Hepatic stellate cell (primary cell): ENCODE measurements around the gene PTPN2.
"Not testable (repeated sequence)": the region's sequence is repeated elsewhere in the genome, so short reads cannot be mapped to it uniquely, and the experiment has no call there.

Experiments
- DNase-seq: peaks from one replicate; pipeline ENCODE4 v3.0.0; 2011; ENCODE audit warnings: low spot score

The PTPN2 gene

DNA sequence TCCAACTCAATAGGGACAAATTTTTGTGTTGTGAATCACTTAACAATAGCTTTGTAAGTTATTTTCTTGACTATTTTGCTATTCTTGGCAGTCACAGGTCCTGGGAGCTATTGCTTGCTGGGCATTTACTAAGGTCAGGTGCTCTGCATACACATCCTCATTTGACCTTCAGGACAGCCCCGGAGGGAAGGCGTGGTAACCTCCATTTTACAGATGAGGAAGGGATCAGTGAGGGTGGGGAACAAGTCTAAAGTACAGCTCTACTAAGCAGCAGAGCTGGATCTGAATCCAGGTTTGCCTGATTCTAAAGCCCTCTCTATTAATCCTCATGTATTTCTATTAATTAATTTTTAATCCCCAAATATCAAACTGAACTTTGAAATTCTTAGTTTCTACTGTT, 58.8 kb downstream of the PTPN2 start:
- no peak for DNase-seq

DNA sequence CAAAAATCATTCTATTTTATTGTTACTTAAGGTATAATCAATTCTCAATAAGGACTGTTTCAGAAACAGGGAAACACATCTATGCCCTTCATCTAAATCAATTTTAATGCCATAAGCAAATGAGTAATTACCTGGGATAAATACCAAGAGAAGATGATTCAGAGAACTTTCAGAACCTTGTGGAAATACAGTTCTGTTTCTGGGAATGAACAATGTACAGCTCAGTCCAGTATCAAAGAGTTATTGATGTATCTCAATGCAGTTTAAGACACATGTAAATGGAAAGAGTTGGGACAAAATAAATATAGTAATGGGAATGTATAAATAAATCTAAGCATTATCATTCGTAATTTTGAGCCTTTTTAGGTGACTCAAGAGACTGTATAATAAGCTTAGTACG, 60.1 kb downstream of the PTPN2 start:
- no peak for DNase-seq

DNA sequence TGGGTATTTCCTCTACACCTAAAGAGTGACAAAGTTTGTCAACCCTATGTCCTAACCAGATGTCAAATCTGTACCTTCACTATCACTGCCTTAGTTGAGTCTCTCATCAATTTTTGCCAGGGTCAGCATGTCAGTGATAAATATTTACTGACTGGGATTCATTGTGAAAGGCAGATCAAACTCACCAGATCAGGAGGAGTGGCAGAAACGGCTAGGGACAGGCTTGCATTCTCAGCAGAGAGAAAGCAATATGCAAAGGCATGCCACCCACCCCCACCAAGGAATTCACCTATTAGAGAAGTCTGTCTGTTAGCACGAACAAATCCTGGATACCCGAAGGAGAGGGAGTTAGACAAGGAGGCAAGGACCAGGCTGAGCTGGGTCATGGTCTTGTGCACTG, 62.6 kb downstream of the PTPN2 start:
- DNase-seq, result no peak

DNA sequence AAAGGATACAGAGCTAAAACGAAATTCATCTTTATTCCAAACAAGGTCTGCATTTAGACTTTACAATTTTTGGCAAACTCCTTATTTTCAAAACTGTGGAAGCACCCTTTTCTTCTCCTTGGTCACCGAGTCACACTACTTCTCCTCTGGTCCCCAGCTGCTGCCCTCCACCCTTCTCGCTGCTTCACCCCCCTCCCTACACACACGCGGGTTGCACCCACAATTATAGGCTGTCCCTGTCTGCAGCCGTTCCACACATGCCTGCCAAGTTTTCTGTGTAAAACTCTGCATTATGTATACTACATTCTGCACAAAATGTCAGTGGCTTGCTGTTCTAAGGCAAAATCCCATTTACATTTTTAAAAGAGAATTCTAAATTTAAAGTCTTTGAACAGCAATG, 63.5 kb downstream of the PTPN2 start:
- DNase-seq, result no peak

DNA sequence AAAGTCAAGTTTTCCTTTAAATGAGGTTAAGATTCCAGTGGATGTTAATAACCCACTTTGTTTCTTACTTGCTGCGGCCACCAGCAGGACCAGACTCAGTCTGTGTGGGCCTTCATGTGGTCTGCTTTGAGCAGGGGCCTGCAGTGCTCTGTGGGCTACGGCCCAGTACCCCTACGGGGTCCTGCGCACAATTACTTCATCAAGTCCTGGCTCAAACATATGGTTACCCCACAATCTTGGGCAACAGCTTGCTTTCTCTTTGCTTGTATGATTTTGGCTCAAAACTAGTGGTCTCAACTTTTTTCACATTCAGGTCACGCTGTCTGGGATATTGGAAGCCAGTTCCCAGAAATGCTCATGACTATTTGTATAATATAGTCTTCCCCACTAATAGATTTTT, 64.2 kb downstream of the PTPN2 start:
- no peak for DNase-seq

DNA sequence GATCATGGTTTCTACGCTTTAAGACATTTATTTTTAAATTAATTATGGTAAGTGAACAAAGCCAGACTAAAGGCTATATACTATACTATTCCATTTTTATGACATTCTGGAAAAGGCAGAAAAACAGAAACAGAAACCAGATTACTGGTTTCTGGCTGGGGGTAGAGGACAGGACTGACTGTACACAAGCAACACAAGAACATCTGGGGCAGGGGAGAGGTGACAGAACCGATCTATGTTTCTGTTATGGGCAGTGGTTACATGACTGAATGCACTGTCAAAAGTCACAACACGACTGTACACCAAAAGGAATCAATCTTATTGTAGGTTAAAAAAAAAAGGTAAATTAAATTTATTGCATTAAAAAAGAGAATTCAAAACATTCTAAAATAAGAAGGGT, 64.7 kb downstream of the PTPN2 start:
- DNase-seq, result no peak

- no peak for DNase-seq
Observed at GRCh38 chr18:12818243-12818642, 65.8 kb downstream of the PTPN2 start.

DNA sequence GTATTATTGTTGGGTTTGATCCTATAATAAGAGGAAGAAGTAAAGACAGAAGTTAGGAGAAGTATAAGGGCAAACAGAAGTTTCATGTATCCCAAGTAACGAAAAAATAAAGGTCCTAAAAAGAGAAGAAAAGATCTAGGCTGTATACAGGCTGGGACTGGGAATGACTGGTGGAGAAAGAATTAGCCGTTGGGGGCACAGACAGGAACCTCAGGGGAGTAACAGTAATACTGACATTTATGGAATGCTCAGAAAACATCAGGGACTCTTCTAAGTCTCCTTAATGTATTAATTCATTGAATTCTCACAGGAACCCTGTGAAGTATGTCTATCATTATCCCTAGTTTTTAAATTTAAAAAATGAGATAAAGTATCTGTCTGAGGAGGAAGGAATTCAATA, 67.6 kb downstream of the PTPN2 start:
- no peak for DNase-seq

GRCh38 chr18:12811191-12811950, 72.7 kb downstream of the PTPN2 start:
- DNase-seq, result no peak

- DNase-seq, result no peak
Observed at GRCh38 chr18:12803069-12803936, 80.7 kb downstream of the PTPN2 start.

DNA sequence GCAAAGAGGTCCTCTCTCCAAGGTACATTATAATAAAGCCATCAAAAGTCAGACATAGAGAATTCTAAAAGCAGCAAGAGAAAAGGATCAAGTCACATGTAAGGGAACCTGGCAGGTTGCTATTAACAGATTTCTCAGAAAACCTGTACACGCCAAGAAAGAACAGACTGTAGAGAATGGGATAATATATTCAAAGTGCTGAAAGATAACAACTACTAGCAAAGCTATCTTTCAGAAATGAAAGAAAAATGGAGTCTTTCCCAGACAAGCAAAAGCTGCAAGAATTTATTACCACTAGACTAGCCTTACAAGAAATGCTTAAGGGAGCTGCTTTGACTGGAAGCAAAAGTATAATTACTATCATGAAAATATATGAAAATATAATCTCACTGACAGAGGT, 81.5 kb downstream of the PTPN2 start:
- no peak for DNase-seq

DNA sequence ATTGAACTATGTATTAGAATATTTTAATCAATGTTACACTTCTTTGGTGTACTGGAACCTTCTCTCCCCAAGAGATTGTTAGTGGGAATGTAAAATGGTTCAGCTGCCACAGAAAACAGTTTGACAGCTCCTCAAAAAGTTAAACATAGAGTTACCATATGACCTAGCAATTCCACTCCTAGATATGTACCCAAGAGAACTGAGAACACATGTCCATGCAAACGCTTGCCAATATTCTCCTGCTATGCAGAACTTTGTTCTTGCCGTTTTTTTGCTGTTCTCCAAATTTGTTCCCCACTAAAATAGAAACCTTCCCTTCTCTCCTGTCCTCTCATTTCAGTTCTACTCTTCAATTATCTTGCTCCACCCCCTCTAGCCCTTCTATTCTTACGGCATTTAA, 87.6 kb downstream of the PTPN2 start:
- DNase-seq, result no peak

DNA sequence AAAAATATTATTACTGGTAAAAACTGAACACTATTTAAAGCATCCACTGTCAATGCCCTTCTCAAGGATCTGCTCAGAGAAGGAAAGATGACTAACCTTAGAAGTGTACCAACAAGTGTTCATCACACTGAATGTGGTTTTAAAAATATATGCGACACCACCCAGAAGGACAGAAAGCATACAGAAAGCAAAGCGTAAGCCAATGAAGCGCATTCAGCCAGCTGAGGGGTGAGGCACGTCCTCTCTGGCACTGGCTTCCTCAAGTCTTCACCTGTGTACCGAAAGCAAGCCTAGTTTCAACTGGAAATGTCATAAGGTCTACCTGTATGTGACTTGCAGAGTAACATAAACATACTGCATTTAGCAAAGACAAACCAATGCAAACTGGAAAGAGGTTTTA, 92.4 kb downstream of the PTPN2 start:
- DNase-seq, result no peak

- no peak for DNase-seq
Observed at GRCh38 chr18:12786669-12787068, 97.4 kb downstream of the PTPN2 start.

GRCh38 chr18:12783524-12783923, 100.5 kb downstream of the PTPN2 start:
- DNase-seq, result no peak

DNA sequence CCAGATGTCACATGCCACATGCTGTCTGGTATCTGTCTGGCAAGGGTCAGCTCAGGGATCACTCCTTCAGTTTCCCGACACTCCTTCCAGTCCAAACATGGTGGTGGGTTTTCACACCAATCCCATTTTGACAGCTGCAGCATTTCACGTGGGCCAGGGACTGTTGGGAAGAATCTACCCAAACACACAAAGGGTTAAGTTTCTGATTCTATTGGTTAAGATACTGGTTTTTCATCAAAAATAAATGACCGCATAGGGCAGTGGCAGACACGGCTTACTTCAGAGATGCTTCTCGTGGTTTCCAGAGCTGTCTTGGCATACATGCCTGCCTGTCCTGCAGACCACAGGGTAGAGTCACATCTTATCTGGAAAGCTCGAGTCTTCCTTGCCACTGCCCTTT, 101.5 kb downstream of the PTPN2 start:
- DNase-seq, result no peak

DNA sequence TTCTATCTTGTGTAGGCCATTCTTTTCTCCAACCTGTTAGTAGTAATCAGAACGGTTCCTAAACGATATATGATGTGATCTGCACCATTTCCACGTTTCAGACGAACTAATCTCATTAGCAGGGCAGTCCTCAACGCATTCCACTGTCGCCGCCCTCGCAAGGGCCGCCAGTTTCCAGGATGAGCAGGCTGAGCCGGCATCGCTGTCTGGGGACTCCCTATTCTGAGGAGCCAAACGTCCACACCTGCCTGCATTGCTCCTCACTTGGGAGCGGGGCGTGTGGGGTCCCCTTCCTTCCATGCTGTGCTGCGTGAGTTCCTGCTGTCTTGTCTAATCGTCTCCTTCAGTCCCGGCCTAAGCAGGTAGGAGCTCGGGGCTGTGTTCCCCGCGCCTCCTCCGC, 104.6 kb downstream of the PTPN2 start:
- no peak for DNase-seq

GRCh38 chr18:12779043-12779442, 105.0 kb downstream of the PTPN2 start:
- no peak for DNase-seq

DNA sequence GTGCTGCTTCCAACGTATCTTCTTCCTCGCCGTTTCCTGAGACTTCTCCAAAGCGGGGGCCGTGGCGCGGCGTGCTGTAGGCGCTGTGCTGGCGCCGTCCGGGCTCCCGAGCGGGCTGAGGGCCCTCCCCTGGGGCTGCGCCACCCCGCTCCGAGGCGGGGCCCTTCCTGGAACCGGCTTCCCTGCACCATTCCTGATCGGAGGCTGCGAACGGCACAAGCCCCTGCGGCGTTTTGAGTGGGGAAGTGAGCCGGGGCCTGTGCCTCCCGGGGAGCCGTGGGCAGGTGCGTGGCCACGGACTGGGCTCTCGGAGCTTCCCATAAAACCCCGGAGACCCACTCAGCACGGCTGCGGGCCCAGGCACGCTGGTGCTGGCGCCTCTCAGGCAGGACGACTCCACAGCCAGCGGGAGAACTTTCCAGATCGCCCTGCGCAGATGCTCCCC, 106.5 kb downstream of the PTPN2 start:
- peak; percentile 48 for DNase-seq

GRCh38 chr18:12776821-12777471, 107.1 kb downstream of the PTPN2 start:
- DNase-seq, result no peak

DNA sequence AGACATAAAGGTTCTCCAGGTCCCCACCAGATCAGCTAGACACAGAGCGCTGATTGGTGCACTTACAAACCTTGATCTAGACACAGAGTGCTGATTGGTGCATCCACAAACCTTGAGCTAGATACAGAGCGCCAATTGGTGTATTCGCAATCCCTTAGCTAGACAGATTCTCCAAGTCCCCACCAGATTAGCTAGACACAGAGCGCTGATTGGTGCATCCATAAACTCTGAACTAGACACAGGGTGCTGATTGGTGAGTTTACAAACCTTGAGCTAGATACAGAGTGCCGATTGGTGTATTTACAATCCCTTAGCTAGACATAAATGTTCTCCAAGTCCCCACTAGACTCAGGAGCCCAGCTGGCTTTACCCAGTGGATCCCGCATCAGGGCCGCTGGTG, 107.6 kb downstream of the PTPN2 start:
- DNase-seq, result not testable (repeated sequence)

GRCh38 chr18:12774982-12775381, 109.1 kb downstream of the PTPN2 start:
- DNase-seq, result no peak

GRCh38 chr18:12773369-12773768, 110.7 kb downstream of the PTPN2 start:
- DNase-seq, result no peak
